ENCODE data around the gene ARPC5.

The ARPC5 gene

GRCh38 chr1:183675381-183675780 is 39.8 kb upstream of the ARPC5 start:
- ChIA-PET CTCF (interaction anchor here (2.1 kb wide), 1 partner anchor 10 kb away, joined by 8 read pairs; no protein-coding TSS in a partner anchor), POLR2A (ENCODE audit: low non-redundant PET) (no interaction called here)
- TF ChIP-seq, protein P1, sequence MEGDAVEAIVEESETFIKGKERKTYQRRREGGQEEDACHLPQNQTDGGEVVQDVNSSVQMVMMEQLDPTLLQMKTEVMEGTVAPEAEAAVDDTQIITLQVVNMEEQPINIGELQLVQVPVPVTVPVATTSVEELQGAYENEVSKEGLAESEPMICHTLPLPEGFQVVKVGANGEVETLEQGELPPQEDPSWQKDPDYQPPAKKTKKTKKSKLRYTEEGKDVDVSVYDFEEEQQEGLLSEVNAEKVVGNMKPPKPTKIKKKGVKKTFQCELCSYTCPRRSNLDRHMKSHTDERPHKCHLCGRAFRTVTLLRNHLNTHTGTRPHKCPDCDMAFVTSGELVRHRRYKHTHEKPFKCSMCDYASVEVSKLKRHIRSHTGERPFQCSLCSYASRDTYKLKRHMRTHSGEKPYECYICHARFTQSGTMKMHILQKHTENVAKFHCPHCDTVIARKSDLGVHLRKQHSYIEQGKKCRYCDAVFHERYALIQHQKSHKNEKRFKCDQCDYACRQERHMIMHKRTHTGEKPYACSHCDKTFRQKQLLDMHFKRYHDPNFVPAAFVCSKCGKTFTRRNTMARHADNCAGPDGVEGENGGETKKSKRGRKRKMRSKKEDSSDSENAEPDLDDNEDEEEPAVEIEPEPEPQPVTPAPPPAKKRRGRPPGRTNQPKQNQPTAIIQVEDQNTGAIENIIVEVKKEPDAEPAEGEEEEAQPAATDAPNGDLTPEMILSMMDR (conservative IDR thresholded peaks at IDR 0.05; ENCODE audit: low read depth), result no peak
- no peak for DNase-seq (ENCODE audit: low spot score)
- H3K27ac ChIP-seq, result no peak overlapping the region

DNA sequence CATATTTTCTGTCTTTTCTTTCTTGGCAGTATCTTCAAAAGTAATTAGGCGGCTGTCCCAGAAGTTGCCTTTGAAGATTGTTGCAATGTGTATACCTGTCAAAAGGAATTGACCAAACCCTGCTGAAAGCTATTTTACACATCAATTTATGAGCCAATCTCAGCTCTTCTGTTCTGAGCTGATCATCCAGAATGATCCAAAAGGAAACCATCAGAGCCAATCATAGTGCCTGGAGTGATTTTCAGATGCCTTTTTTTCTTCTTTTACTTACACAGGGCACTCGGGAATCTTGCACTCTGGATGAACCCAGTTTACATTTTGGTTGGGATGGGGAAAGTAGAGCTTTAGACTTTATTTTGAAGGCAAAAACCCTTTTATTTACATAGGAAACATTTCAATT is 39.3 kb upstream of the ARPC5 start:
- CTCF ChIA-PET, result no interaction called here
- TF ChIP-seq, protein P1 (conservative IDR thresholded peaks at IDR 0.05; ENCODE audit: low read depth), result no peak
- DNase-seq (ENCODE audit: low spot score), result no peak
- no peak overlapping the region for H3K27ac ChIP-seq
- POLR2A ChIA-PET (ENCODE audit: low non-redundant PET), result no interaction called here

- no peak for DNase-seq (ENCODE audit: low spot score)
- ChIA-PET POLR2A (ENCODE audit: low non-redundant PET) (no interaction called here), CTCF (no interaction called here)
- no peak overlapping the region for H3K27ac ChIP-seq
- TF ChIP-seq, protein P1 (conservative IDR thresholded peaks at IDR 0.05; ENCODE audit: low read depth), result no peak
Measured at GRCh38 chr1:183674339-183674738, 38.8 kb upstream of the ARPC5 start.

GRCh38 chr1:183673605-183674323 is 38.2 kb upstream of the ARPC5 start:
- TF ChIP-seq, protein P1 (conservative IDR thresholded peaks at IDR 0.05; ENCODE audit: low read depth), result no peak
- DNase-seq (ENCODE audit: low spot score), result no peak
- no peak overlapping the region for H3K27ac ChIP-seq
- ChIA-PET CTCF (no interaction called here), POLR2A (ENCODE audit: low non-redundant PET) (no interaction called here)

DNA sequence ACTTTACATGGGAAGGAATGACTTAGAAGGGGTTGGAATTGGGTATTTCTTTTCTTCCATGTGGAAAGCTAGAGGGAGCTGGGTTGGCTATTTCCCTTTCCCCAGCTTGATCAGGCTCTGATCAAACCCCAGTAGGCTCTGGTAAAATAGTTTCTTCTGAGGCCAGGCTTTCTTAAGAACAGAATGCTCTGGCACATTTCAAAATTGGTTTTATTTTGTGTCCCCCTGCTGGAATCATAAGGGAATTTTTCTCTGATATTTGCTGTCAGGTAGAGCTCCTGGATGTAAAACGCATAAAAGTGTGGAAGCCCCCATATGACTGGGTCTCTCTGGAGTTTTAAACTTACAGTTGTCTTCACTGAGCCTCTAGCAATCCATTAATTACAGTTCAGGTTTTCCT is 34.6 kb upstream of the ARPC5 start:
- no peak overlapping the region for H3K27ac ChIP-seq
- no peak for DNase-seq (ENCODE audit: low spot score)
- TF ChIP-seq, protein P1 (conservative IDR thresholded peaks at IDR 0.05; ENCODE audit: low read depth), result no peak
- CTCF ChIA-PET, result interaction anchor here (0.6 to 1.7 kb wide), 4 partner anchors 14 to 1197 kb away, joined by 3 to 7 read pairs (median 3); no protein-coding TSS in a partner anchor
- POLR2A ChIA-PET (ENCODE audit: low non-redundant PET), result no interaction called here

DNA sequence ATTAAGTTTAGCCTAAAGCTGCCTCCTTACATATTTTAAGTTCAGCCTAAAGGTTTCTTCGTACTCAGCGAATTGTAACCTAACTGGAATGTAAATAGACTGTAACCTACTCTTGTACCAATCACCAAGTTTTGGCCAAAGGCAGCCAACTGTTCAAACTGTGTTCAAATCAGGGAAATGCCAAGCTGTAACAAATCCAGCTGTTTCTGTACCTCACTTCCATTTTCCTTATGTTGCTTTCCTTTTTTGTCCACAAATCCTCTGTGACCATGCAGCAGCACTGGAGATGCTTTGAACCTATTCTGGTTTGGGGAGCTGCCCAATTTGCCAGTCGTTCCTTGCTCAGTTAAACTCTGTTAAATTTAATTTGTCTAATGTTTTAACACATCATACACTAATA is 20.8 kb upstream of the ARPC5 start:
- DNase-seq (ENCODE audit: low spot score), result no peak
- TF ChIP-seq, protein P1 (conservative IDR thresholded peaks at IDR 0.05; ENCODE audit: low read depth), result no peak
- ChIA-PET POLR2A (ENCODE audit: low non-redundant PET) (no interaction called here), CTCF (interaction anchor here (0.7 to 2.7 kb wide), 5 partner anchors 28 to 629 kb away, joined by 3 to 48 read pairs (median 4); no protein-coding TSS in a partner anchor)
- no peak overlapping the region for H3K27ac ChIP-seq
